Measurements from ENCODE around the gene ATP10B. TPM values are rescaled to one million over a fixed set of nuclear protein-coding genes. Genes with fewer than 3 reads are reported as not detected.

Gene ATP10B
- polyA plus RNA-seq, 10 donors: 0.35 to 1.3 (median 0.65) TPM

GRCh38 chr5:160637357-160638090 lies 214.5 kb downstream of the ATP10B start:
- no peak for DNase-seq

- DNase-seq: no peak
Observed at GRCh38 chr5:160635663-160636062, 216.3 kb downstream of the ATP10B start.

- no peak for DNase-seq
Observed at GRCh38 chr5:160635046-160635445, 217.0 kb downstream of the ATP10B start.

GRCh38 chr5:160629003-160629402 lies 223.0 kb downstream of the ATP10B start:
- DNase-seq: no peak

- DNase-seq: no peak
Observed at GRCh38 chr5:160628619-160628968, 223.4 kb downstream of the ATP10B start.

- DNase-seq: no peak
Observed at GRCh38 chr5:160627921-160628618, 223.9 kb downstream of the ATP10B start.

GRCh38 chr5:160626322-160626721 lies 225.7 kb downstream of the ATP10B start:
- no peak for DNase-seq

- no peak for DNase-seq
Observed at GRCh38 chr5:160621526-160621925, 230.5 kb downstream of the ATP10B start.

GRCh38 chr5:160620401-160620800 lies 231.6 kb downstream of the ATP10B start:
- no peak for DNase-seq

- DNase-seq: no peak
Observed at GRCh38 chr5:160619381-160619780, 232.6 kb downstream of the ATP10B start.

GRCh38 chr5:160618286-160618685 lies 233.7 kb downstream of the ATP10B start:
- DNase-seq: no peak

- no peak for DNase-seq
Observed at GRCh38 chr5:160616712-160617497, 235.1 kb downstream of the ATP10B start.

- DNase-seq: no peak
Observed at GRCh38 chr5:160614136-160614535, 237.9 kb downstream of the ATP10B start.

GRCh38 chr5:160605266-160605665 lies 246.7 kb downstream of the ATP10B start:
- DNase-seq: peak in 2 of 3 donors; percentile 10 to 16

GRCh38 chr5:160604484-160604883 lies 247.5 kb downstream of the ATP10B start:
- no peak for DNase-seq

- DNase-seq: no peak
Observed at GRCh38 chr5:160602744-160603143, 249.3 kb downstream of the ATP10B start.

GRCh38 chr5:160601046-160601445 lies 251.0 kb downstream of the ATP10B start:
- DNase-seq: no peak

- no peak for DNase-seq
Observed at GRCh38 chr5:160573318-160573717, 278.7 kb downstream of the ATP10B start.

- no peak for DNase-seq
Observed at GRCh38 chr5:160567031-160567705, 284.8 kb downstream of the ATP10B start.

GRCh38 chr5:160565376-160565775 lies 286.6 kb downstream of the ATP10B start:
- no peak for DNase-seq

GRCh38 chr5:160556846-160557245 lies 295.2 kb downstream of the ATP10B start:
- peak in 1 of 3 donors; percentile 23 for DNase-seq
